ENCODE data around the gene TTYH2.

DNA sequence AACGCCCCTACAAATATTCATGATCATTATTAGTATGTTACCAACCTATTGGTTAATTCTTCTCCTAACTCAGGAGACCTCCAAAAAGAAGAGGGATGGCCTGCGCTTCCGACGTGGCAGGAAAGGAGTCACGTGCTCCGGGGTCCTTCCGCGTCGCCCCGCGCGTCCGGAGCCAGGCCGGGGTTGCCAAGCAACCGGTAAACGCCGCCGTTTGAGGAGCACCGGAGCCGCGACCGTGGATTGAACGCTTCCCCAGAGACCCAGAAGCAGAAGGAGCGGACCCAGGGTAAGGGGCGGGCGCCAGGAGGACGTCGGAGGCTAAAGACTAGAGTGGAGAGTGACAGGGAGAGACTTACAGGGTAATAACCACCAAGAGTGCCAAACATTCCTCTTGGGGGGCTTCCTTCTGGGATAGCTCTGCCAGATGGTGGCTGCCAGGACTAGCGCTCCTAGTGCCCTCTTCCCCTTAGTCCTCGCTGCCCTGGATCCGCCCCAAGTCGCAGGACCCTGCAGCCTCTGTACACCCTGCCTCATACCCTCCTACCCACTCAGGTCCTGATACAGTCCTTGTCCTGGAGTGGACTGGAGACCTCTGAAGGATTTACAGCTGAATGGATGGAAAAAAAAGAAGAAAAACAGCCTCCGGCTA lies 60.8 kb downstream of the TTYH2 start, which contains the start of gene DNAI2:
- TF ChIP-seq POLR2A (IDR thresholded peaks at IDR 0.05; ENCODE audit: low read depth, low read length) (no peak), TAF1 (IDR thresholded peaks at IDR 0.05; ENCODE audit: low read depth, low read length) (no peak), POLR2AphosphoS5 (IDR thresholded peaks at IDR 0.05; ENCODE audit: low read depth, low read length) (no peak), SPI1 (IDR thresholded peaks at IDR 0.05; ENCODE audit: low read depth, low read length) (no peak), PAX5 (IDR thresholded peaks at IDR 0.05; ENCODE audit: insufficient read depth, low read length, severe bottlenecking) (no peak)

All from GM12891 (cell line).